Type B pancreatic cell (in vitro differentiated cells): ENCODE data around the gene TIE1. TPM values are rescaled to one million over a fixed set of nuclear protein-coding genes. Genes with fewer than 3 reads are reported as not detected.

Experiments used
- DNase-seq: peaks from one replicate; pipeline ENCODE4 v3.0.0; 2021; ENCODE audit warnings: mixed read lengths; ENCODE audit not compliant: unreplicated experiment; ENCODE audit errors: extremely low spot score
- H3K27ac Mint-ChIP-seq: 2 replicates; pipeline ENCODE4 v1.8.0; 2021; ENCODE audit warnings: mild to moderate bottlenecking, mixed read lengths
- H3K27me3 Mint-ChIP-seq: 2 replicates; pipeline ENCODE4 v1.8.0; 2021; ENCODE audit warnings: mixed read lengths
- H3K36me3 Mint-ChIP-seq: 2 replicates; pipeline ENCODE4 v1.8.0; 2021; ENCODE audit warnings: mixed read lengths
- H3K4me1 Mint-ChIP-seq: one replicate; pipeline ENCODE4 v1.8.0; 2021; ENCODE audit warnings: mixed read lengths; ENCODE audit not compliant: unreplicated experiment
- H3K4me3 Mint-ChIP-seq: 2 replicates; pipeline ENCODE4 v1.8.0; 2021; ENCODE audit warnings: mild to moderate bottlenecking, mixed read lengths
- H3K9me3 Mint-ChIP-seq: 2 replicates; pipeline ENCODE4 v1.8.0; 2021; ENCODE audit warnings: mixed read lengths
- CTCF ChIP-seq: fragments of 200-600 bp; sonication (generic); conservative IDR thresholded peaks from 2 replicates; pipeline ENCODE4 v1.5.0; 2021; ENCODE audit warnings: antibody characterized with exemption, mild to moderate bottlenecking
- long read RNA-seq: library from polyadenylated mRNA; unstranded; transcript quantifications from one replicate; pipeline ENCODE4 v2.0.0, GENCODE V29; 2020
- total RNA-seq: library from RNA; stranded (reverse); gene quantifications from 2 replicates; pipeline ENCODE4 v1.2.1, GENCODE V29; 2021; ENCODE audit warnings: low replicate concordance

TIE1 gene
- 1.3 TPM in 1 of 2 replicates, not detected in the other for total RNA-seq
- long read RNA-seq = 0 reads

DNA sequence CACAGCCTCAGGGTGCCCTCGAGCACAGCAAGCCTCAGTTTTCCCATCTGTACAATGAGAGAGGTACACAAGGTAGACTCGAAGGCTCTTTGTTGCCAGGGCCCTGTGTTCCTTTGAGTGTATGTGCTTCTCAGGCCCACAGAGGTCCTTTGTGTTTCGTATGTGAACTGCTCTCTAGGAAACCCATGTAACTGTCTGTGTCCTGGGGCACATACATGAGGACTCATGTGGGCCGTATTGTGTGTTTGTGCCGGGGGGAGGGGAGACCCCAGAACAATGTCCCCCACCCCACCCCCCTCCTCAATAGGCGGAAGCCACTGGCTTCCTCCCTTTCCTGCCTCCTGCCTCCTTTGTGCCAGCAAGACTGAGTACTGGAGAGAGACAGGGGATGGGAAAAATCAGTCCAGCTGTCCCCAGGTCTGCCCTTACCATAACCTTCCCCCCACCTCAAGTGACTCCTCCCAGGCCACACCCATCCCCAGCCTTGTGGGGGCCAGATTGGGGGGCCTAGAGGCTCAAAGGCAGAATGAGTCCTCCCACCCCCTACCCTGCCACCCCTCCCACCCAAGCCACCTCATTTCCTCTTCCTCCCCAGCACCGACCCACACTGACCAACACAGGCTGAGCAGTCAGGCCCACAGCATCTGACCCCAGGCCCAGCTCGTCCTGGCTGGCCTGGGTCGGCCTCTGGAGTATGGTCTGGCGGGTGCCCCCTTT, at the start of gene TIE1:
Gene TIE1, plus strand, starts transcription at position 605 of the 717 bp plus-strand sequence. Its CDS starts 90 bp downstream, at position 695.
- Mint-ChIP-seq H3K4me1 (peaks cover 24% of the 10 kb centered on the region), H3K4me3 (no peak within 1 kb of the TSS), H3K36me3 (no peaks in the 10 kb centered on the region), H3K27ac (no peak within 1 kb of the TSS), H3K9me3 (no peaks in the 10 kb centered on the region), H3K27me3 (peaks cover 4% of the 10 kb centered on the region)
- no peak for TF ChIP-seq CTCF
- DNase-seq = no peak

DNA sequence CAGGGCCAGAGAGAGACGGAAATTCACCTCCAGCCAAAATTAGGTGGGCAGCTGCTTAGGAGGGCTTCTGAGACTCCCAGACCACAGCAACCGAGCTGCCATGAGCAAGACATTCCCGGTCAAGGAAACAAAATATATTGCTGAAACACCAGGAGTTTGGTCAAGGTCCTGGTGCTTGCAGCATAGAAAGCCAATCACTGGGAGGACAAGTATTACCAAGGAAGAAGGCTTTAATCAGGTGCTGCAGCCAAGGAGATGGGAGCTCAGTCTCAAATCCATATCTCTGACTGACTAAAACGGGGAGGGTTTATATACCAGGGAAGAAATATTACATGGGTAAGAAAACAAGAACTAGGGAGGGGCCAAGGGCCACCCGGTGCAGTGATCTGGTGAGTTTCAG, 49.8 kb upstream of the TIE1 start:
- no peaks in the 10 kb centered on the region for H3K9me3 Mint-ChIP-seq

GRCh38 chr1:43252225-43252624, 48.6 kb upstream of the TIE1 start:
- DNase-seq = no peak
- TF ChIP-seq CTCF = no peak
- H3K9me3 Mint-ChIP-seq = no peaks in the 10 kb centered on the region
- H3K4me3 Mint-ChIP-seq = no peak overlapping the region
- H3K27me3 Mint-ChIP-seq = peaks cover 12% of the 10 kb centered on the region
- no peaks in the 10 kb centered on the region for H3K4me1 Mint-ChIP-seq
- H3K27ac Mint-ChIP-seq = no peak overlapping the region
- H3K36me3 Mint-ChIP-seq = peaks cover under 1% of the 10 kb centered on the region

More for the DNA sequence above, 49.8 kb upstream of the TIE1 start:
- no peak for TF ChIP-seq CTCF
- H3K36me3 Mint-ChIP-seq = peaks cover 5% of the 10 kb centered on the region
- no peaks in the 10 kb centered on the region for H3K4me1 Mint-ChIP-seq
- no peak overlapping the region for H3K4me3 Mint-ChIP-seq
- H3K27me3 Mint-ChIP-seq = peaks cover 9% of the 10 kb centered on the region
- no peak for DNase-seq
- no peak overlapping the region for H3K27ac Mint-ChIP-seq

GRCh38 chr1:43253173-43253572, 47.6 kb upstream of the TIE1 start:
- DNase-seq = no peak
- peaks cover 12% of the 10 kb centered on the region for H3K27me3 Mint-ChIP-seq
- no peak for TF ChIP-seq CTCF
- no peak overlapping the region for H3K27ac Mint-ChIP-seq
- no peaks in the 10 kb centered on the region for H3K4me1 Mint-ChIP-seq
- H3K4me3 Mint-ChIP-seq = no peak overlapping the region
- no peaks in the 10 kb centered on the region for H3K9me3 Mint-ChIP-seq
- H3K36me3 Mint-ChIP-seq = no peaks in the 10 kb centered on the region

DNA sequence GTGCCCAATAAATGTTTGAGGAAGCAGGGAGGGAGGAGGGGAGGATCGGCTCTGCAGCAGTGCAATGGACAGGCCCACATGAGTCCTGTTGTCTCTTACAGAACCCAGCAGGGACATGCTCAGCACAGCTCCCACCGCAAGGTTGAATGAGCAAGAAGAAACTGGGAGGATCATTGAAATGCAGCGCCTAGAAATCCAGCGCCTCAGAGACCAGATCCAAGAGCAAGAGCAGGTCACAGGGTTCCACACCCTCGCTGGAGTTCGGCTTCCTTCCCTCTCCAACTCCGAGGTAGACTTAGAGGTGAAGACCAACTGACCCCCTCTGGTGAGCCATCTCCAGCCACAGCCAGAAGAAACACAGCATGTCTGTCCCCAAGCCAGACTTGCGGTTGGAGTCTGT, 46.9 kb upstream of the TIE1 start:
- Mint-ChIP-seq H3K4me3 (no peak overlapping the region), H3K9me3 (no peaks in the 10 kb centered on the region), H3K4me1 (no peaks in the 10 kb centered on the region), H3K36me3 (no peaks in the 10 kb centered on the region), H3K27me3 (peaks cover 12% of the 10 kb centered on the region), H3K27ac (no peak overlapping the region)
- no peak for TF ChIP-seq CTCF
- DNase-seq = no peak
